ENCODE measurements around the gene CLEC20A. TPM values are rescaled to one million over a fixed set of nuclear protein-coding genes. Genes with fewer than 3 reads are reported as not detected.

Gene CLEC20A
- total and polyA plus RNA-seq, 9 of the 15 experiments (the other 6 are each of a cell fraction or from before 2014, with no cell fraction given): not detected

- TF ChIP-seq MAFF (IDR thresholded peaks at IDR 0.05; ENCODE audit: low read length) (no peak), HMG20B (CRISPR knock-in tag; IDR thresholded peaks at IDR 0.05) (no peak), SETDB1 (IDR thresholded peaks at IDR 0.05; ENCODE audit: low read length) (no peak), ARID4B (CRISPR knock-in tag; IDR thresholded peaks at IDR 0.05) (no peak), PCBP2 (IDR thresholded peaks at IDR 0.05; ENCODE audit: low read depth, low read length, poor library complexity, severe bottlenecking) (no peak), ZFPM2 (CRISPR knock-in tag; IDR thresholded peaks at IDR 0.05) (no peak), NBN (IDR thresholded peaks at IDR 0.05; ENCODE audit: low read depth) (no peak)
- Histone ChIP-seq H3K9me3 (replicated peaks; ENCODE audit: control insufficient read depth, insufficient read depth, low read depth, low read length) (no peaks in the 10 kb centered on the region), H3K9me1 (ENCODE audit: control insufficient read depth, insufficient read depth, low read length) (peaks cover 5% of the 10 kb centered on the region), H3K27me3 (ENCODE audit: control insufficient read depth in 2 of 2, insufficient read depth in 2 of 2, low read length in 2 of 2) (peaks cover 15 to 57% of the 10 kb centered on the region in 2 experiments; a peak in 4 of 5 replicates), H3K79me2 (ENCODE audit: control insufficient read depth, insufficient read depth, low read length) (no peaks in the 10 kb centered on the region), H2AFZ (ENCODE audit: low read depth, low read length) (no peak overlapping the region), H3K36me3 (ENCODE audit: control insufficient read depth, insufficient read depth, low read length) (no peaks in the 10 kb centered on the region), H3K4me2 (ENCODE audit: insufficient read depth, low read length) (no peak overlapping the region), H3K4me3 (no peak overlapping the region), H3K27ac (ENCODE audit: extremely low read depth, low read depth, low read length) (no peak overlapping the region), H3K9ac (ENCODE audit: insufficient read depth in 1 of 2, low read depth in 2 of 2, low read length in 2 of 2) (no peak overlapping the region), H3K4me1 (replicated peaks in 1 of 2; ENCODE audit: control insufficient read depth in 2 of 2, insufficient read depth in 2 of 2, low read length in 2 of 2) (no peaks in the 10 kb centered on the region; a peak in 1 of 5 replicates), H4K20me1 (replicated peaks; ENCODE audit: control insufficient read depth, insufficient read depth, low read length) (no peaks in the 10 kb centered on the region; the same call in 1 of the 2 replicates)
- in situ Hi-C loops (cut with MboI) (loop anchor here (5.0 to 25.0 kb wide), 3 partner anchors 228 to 828 kb away; partner anchors contain the start of gene AXDND1), intact Hi-C loops (cut with micrococcal nuclease) (no loop called here)
- BruUV-seq (replicated peaks): no TSS peak
- ChIA-PET CTCF (ENCODE audit: low intra/inter-chr PET ratio) (no interaction called here), POLR2A (interaction anchor here (0.5 to 0.7 kb wide), 2 partner anchors 14 to 218 kb away, joined by 3 read pairs; no protein-coding TSS in a partner anchor)
- ATAC-seq (no peak), DNase-seq (ENCODE audit: extremely low read depth in 1 of 4, low spot score in 3 of 4) (no peak), FAIRE-seq (no peak)
- 0% methylated on average over 9 of the region's 9 CpGs for WGBS (ENCODE audit: insufficient coverage, low coverage, missing lambda C conversion rate)
Measured at GRCh38 chr1:178534137-178534868, 37.5 kb upstream of the CLEC20A start.

All from K562 (cell line).